ENCODE measurements around the gene AP1S1.

DNA sequence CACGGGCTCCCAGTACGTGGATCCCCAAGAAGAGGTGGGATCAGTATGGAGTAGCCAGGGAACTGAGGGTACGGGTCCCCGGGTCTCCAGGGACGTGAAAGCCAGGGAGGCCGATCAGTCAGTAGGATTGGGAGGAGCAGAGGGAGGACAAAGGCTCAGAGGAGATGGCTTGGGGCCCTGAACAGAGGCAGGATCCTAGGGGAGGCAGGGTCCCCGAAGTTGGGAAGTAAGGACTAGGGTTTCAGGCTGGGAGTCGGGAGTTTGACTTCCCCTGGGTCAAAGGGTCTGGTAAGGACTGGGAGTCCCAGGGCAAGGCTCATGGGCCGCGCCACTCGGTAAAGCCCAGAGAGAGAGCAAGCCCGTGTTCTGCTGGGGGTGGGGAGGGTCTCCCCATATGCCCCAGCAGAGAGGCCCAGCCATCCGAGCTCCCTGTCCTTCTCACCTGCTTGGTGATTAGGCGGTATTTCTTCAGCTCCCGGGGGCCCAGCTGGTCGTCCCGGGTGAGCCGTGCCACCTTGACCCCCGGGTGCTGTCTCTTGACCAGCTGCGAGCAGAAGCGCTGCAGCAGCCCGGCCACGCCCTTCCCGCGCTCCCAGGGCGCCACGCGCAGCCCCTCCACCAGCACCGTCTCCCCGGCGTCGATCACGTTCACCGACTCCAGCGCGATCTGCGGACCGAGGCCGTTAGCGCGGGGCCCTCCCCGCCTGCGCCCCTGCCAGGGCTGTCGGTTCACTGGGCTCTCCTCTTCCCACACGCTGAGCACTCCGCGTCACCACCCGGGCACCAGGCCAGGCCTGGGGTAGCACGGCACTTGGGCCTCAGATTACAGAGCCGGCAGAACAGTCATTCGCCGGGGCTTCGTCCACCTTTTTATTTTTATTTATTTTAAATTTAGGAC lies 18.8 kb downstream of the AP1S1 start:
- no peak for TF ChIP-seq CTCF (IDR thresholded peaks at IDR 0.05; ENCODE audit: low read depth, low read length, poor library complexity, severe bottlenecking)
- no peak for TF ChIP-seq EZH2phosphoT487 (IDR thresholded peaks at IDR 0.05; ENCODE audit: borderline replicate concordance, low read length)

Data from DOHH2 (cell line).